GM19351 (cell line): ENCODE measurements around the gene TRIM65.
"Not testable (repeated sequence)": the region's sequence is repeated elsewhere in the genome, so short reads cannot be mapped to it uniquely, and the experiment has no call there.

Experiments used
- ATAC-seq: cut with Tn5 transposase; IDR thresholded peaks from one replicate; pipeline ENCODE4 v1.9.1; 2021; ENCODE audit warnings: mild to moderate bottlenecking, moderate library complexity; ENCODE audit not compliant: unreplicated experiment

Gene TRIM65

DNA sequence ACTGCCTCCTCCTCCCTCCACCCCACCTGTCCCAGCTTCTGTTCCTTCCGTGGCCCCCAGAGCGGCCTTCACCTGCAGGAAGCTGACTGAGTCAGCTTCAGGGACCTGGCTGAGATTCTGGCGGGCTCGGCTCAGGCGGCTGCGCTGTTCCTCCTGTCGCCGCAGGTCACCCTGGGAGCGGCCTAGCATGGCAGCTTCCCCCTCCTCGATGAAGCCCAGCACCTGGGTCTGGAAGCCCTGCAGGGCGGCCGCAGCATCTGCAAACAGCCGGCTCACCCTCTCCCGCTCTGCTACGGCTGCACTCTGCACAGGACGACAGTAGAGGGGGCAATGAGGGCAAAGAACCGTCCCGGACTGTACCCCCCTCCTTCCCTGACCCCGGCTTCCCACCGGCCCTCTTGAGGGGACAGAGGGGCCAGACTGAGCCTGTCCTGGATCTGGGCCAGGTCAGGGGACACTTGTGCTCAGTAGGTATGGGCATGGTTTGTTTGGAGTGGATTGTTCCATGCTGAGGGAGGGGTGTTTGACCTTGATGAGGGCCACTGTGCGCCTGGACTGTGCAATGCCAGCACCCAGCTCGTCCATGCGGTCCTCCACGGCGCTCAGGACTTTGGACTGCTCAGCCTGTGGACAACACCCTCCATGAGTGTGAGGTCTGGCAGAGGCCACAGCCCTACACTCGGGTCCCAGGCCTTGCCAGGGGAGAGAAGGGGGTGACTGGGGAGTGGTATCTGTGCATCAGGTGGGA is 20.4 kb downstream of the TRIM65 start:
- ATAC-seq, result peak; percentile 51

DNA sequence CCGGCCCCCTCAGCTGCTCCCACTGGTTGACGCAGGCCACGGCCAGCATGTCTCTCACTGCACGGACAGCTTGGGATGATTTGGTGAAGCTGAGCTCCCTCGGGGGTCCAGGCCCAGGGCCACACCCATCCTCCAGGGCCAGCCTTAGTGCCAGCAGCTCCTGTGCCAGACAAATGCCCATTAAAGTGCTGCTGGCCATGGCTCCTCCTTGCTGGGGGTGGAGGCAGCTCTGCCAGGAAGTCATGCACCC is 20.9 kb downstream of the TRIM65 start:
- no peak for ATAC-seq

DNA sequence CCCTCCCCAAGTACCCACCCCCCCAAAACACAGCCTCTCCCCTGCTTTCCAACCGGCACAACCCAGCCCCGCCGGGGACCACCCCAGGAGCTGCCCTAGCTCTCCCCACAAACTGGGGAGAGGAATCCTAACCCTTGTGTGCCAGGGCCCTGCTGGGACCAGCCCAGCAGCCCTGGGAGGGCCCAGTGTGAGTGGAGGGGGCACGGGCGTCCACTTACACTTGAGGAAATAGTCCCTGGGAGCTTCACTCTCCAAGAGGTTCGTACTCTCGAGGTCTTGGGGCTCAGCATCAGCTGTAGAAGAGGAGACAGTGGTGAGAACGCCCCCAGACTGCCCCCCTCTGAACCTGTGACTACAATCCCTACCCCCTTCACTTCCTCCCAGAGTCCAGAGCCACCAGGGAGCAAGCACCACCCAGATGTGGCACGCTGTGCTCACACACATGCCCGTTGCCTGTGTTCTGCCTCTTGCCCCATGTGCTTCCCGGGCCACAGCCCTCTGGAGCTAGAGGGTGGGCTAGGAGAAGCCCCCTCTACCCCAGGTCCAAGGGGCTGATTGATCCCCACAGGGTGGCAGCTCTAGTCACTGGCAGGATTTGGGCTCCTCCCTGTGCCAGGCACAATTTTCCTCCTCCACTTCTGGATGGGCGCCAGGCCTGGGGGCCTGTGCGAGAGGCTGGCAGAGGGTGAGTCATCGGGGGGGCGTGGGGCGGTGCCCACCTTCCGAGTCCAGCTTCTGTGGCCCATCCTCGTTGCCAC is 21.4 kb downstream of the TRIM65 start:
- no peak for ATAC-seq

DNA sequence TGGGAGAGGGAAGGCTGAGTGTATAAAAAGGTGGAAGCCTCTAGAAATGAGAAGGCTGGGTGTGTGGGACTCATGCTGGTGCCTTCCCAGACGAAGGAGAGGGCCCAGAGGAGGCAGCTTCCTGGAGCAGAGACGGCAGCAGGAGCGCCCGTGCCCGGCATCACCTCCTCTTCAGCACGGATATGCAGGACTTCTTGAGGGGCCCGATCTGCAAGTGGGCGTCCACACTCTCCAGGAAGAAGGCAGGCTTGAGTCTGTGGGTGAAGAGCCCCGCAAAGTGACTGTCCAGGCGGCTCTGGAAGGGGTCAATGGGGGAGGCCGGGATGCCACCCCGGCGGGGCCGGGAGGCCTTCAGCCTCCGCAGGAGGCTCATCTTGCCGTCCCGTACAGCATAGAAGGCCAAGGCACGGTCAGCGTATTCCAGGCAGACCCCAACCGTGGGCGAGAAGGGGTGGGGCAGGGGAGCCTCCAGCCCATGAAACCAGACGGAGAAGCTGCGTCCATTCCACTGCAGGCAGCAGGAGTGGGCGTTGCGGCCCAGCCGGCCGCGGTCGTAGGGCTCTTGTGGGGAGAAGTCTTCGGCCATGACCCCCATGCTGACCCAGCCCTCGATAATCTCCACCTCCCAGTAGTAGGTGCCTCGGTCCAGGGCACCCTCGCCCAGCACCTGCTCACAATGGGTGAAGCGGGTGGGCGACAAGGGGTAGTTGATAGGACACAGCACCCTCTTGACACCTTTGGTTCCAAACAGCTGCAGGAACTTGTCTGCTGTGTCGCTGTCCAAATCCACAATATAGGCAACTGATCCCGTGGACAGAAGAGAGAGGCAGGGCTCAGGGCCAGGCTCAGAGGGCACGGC is 22.2 kb downstream of the TRIM65 start:
- no peak for ATAC-seq

DNA sequence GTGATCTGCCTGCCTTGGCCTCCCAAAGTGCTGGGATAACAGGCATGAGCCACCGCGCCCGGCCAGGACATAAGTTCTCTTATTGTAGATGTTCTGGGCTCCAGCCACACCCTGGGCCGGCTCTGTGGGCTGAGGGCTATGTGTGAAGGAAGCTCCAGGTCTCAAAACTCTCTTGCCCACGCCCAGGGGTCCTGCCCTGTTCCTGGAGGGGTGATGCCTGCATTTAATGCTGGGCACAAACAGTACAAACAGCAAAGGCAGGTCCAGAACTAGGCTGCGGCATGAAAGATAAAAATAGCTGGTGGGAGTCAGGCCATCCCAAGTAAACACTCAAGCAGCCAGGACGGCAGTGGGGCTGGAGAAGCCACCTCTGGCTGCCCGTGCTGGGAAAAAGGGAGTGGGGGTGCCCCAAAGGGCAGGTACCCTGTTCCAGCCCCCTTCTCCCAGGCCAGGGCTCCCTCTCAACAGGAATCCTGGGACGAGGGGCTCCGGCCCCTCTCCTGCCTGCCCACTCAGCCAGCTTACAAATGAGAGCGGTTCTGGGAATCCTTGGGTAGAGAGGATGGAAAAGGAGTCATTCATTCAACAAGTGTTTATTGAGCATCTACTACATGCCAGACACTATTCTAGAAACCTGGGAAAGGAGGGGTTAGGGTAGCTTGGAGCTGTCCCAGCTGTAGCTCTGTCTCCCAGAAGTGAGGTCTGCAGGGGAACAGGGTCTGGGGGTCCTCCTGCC is 23.0 kb downstream of the TRIM65 start:
- ATAC-seq, result no peak

DNA sequence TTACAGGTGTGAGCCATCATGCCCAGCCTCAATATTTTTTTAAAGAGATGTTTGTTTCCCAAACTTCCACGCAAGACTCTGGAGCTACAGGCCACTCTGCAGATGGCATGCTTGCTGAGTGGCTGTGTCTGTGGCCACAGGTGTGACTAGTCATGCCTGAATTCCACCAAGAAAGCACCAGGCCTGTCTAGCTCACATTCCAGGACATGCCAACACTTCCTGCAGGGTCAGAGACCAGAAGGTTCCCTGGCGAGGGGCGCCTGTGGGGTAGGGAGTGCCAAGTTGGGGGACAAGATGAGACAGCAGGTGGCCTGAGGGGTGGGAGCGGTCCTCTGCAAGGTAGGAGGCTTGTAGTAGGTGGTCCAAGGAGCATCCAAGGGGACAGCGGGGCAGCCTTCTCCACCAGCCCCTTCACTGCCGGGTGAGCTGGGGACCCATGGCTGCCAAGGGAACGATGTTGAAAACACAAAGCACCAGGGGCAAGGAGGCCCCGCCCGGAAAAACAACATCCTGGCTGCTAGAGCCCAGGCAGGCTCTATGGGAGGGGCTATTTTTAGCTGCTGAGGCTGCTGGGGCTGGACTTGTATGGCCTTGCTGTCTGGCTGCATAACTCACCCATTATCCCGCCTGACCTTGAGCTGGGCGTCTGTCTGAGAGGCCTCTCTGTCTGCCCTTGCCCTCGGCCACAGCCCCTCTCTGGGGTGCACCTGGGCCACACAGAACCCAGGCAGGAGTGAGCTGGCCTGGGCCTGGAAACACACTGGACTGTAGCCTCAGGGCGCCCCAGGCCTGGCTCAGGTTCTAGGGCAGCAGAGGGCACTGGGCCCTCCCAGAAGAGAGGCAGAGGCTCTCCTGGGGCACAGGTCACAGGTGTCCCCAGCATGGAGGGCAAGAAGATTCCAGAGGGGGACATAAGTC is 24.1 kb downstream of the TRIM65 start:
- ATAC-seq, result no peak

DNA sequence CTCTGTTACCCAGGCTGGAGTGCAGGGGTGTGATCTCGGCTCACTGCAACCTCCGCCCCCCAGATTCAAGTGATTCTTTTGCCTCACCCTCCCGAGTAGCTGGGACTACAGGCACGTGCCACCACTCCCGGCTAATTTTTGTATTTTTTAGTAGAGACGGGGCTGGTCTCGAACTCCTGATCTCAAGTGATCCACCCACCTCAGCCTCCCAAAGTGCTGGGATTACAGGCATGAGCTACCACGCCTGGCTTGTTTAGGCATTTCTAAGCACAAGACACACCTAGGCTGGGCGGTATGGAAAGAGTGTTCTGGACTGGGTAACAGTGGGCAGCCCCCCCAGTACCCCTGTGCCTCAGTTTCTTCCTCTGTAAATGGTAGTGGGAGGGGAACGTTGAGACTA is 26.5 kb downstream of the TRIM65 start:
- not testable (repeated sequence) for ATAC-seq

DNA sequence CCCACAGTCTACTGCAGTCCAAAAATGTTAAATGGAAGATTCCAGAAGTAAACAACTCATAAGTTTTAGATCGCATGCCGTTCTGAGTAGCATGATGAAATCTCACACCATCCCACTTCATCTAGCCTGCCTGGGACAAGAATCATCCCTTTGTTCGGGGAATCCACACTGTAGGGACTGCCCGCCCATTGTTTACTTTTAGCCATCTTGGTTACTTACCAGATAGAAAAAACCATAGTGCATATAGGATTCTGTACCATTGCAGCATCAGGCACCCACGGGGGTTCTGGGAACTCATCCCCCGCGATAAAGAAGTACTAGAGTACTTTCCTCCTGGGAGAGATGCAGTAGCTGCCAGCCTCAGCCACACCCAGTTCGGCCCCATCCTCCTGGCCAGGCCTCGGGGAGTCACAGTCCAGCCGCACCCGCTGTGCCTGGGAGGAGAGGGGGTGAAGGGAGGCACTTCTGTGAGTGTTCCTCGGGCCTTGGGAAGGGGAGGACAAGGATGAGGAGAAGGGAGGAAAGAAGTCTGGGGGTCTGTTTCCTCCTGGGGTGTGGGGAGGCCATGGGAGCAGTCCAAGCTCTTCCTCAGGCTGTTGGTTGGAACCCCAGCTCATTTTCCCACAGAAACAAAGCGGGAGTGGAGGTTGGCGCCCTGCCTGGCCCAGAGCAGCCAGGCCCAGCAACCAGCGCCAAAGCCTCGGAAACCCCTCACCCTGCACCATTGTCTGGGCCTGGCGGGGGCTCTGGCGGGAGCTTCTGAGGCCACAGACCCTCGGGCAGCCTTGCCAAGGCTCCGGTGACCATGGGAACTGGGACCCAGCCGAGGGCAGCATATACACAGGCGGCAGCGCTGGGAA is 27.2 kb downstream of the TRIM65 start:
- ATAC-seq, result no peak

DNA sequence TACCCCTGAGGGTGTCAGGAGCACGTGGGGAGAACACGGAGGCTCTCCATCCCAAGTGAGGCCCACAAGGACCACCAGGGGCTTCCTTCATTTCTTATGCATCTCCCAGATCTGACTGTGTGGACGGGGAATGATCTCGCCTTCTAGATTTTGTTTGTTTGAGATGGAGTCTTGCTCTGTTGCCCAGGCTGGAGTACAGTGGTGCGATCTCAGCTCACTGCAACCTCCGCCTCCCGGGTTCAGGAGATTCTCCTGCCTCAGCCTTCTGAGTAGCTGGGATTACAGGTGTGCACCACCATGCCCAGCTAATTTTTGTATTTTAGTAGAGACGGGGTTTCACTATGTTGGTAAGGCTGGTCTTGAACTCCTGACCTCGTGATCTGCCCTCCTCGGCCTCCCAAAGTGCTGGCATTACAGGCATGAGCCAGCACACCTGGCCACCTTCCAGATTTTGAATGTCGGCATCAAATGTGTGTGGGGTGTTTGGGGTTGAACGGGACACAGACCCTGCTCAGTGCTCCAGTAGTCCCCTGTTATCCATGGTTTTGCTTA is 27.9 kb downstream of the TRIM65 start:
- ATAC-seq, result not testable (repeated sequence)

DNA sequence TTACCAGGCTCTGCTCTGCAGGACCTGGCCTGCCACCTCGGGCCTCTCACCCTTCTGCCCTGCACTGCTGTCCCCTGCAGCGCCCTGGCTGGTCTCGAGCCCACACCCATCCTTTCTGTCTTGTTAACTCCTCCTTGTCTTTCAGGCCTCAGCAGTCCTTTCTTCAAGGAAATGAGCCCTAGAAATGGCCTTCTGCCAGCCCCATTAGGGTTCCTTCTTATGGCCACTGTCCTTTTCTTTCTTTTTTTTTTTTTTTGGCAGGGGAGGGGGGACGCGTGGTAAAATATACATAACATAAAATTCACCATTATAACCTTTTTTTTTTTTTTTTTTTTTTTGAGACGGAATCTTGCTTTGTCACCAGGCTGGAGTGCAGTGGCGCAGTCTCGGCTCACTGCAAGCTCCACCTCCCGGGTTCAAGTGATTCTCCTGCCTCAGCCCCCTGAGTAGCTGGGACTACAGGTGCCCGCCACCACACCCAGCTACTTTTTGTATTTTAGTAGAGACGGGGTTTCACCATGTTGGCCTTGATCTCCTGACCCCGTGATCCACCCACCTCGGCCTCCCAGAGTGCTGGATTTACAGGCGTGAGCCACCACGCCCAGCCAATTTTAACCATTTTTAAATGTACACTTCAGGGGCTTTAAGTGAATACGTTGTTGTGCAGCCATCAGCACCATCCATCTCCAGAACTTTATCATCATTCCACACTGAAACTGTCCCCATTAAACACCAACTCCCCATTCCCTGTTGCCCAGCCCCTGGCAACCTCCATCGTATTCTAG is 31.2 kb downstream of the TRIM65 start:
- not testable (repeated sequence) for ATAC-seq

DNA sequence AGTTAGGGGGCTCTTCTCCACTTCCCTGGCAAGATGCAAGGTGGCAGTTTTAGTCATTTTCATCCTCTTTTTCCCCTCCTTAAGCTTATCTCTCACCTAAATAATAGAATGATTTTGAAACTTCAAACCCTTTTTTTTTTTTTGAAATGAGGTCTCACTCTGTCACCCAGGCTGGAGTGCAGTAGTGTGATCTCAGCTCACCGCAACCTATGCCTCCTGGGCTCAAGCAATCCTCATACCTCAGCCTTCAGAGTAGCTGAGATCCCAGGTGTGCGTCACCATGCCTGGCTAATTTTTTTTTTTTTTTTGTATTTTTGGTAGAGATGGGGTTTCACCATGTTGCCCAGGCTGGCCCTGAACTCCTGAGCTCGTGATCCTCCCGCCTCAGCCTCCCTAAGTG is 31.9 kb downstream of the TRIM65 start:
- ATAC-seq, result peak; percentile 31

DNA sequence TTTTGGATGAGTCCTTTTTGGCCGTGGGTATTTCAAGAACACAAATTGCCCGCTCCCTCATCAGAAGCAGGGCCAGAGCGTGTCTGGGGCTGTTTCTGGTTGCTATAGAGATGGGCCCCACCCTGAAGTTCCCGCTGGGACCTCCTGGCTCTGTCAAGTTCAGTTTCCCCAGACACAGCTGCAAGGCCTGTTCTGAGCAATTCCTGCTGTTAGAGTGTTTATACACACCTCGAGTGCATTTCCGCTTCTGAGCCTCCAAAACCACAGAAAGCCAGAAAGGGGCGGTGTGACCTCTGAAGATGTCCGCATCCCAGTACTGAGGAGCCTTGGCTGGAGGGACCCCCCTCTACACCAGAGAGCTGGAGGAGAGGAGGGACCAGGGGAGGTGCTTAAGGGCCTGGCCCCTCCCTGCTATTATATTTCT is 32.3 kb downstream of the TRIM65 start:
- peak; percentile 77 for ATAC-seq

DNA sequence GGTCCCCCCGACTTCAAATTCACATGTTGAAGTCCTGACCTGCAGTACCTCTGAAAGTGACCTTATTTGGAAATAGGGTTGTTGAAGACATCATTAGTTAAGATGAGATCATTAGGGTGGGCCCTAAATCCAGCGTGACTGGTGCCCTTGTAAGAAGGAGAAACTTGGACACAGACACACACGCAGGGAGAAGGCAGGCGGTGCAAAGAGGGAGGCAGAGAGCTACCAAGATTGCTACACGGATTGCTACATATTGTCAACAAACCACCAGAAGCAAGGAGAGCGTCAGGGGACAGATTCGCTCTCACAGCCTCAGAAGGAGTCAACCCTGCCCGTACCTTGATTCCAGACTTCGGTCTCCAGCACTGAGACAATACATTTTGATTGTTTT is 34.8 kb downstream of the TRIM65 start:
- no peak for ATAC-seq

DNA sequence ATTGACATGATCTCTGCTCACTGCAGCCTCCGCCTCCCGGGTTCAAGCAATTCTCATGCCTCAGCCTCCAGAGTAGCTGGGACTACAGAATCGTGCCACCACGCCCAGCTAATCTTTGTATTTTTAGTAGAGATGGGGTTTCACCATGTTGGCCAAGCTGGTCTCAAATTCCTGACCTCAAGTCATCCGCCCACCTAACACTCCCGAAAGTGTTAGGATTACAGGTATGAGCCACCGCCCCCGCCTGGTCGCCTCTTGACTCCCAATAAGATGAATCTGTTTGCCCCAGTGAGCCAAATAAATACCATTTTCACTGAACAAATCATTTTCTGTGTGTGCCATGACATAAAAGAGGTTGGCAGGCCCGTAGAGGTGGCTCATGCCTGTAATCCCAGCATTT is 37.4 kb downstream of the TRIM65 start:
- ATAC-seq, result not testable (repeated sequence)

DNA sequence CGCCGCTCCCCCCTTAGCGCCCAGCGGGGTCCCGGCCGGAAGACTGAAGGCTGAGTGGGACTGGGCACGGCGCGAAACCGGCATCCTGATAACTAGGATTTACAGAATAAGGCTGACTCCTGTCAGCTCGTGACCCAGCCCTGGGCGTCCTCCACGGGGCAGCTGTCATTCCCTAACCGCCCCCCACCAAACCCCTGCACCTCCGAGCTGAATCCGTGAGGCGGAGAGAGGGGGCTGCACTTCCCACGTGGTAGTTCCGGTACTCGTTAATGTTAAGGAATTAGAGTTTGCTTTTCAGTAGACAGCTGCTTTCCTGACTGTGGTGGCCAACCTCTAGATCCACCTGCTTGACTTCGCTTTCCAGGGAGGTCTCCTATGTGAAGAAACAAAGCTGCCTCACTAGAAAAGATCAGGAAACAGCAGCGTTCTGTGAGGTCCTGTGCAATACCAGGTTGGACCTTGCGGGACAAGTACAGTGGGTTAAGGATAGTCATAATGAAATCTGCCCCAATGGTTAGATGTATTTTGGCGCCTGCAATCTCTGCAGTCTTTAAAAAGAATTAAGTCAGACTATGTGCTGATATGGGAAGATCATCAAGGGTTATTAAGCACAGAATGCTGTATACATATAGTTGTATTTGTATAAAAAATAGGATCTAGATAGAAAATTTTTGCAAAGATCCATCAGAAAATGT is 40.5 kb downstream of the TRIM65 start:
- peak; percentile 24 for ATAC-seq

DNA sequence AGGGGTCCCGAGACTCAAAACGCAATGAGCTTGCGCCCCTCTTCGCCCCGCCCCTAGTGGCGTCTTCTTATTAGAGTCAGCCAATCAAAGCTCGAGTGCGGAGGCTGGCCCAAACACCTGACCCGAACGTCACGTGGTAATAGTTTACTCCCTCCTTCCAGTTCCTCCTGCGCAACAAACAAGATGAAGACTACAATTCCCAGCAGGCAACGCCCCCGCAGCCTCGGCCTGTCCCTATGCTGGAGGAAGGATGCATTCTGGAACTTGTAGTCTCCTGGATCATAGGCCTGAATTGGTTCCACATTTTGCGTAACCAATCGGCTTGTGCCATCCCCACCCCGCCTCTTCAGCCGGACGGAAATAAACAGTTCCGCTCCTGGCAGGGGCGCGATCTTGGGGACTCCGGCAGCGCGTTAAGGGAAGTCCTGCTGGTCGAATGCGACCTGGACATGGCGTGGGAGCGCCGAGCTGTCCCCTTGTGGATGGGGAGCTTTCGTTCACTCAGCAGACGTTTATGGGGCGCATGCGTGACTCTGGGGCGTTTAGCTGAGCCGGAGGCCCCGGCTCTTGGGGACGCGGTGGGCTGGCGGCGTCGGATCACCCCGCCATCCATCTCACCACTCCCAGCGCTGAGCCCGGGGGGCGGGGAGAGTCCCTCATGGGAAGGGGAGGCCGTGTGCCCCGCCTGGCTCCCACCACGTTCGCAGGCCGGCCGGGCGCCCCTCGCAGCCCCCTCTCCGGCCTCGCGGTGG is 41.3 kb downstream of the TRIM65 start, which contains the start of gene WBP2:
Gene WBP2, minus strand, starts transcription at position 26 of the 752 bp plus-strand sequence. CDS start 38 bp downstream, outside the sequence.
- ATAC-seq, result peak; percentile 81
